Mesenteric fat pad (tissue), 1 donor: ENCODE results near the gene ZNF423. TPM values are rescaled to one million over a fixed set of nuclear protein-coding genes. Genes with fewer than 3 reads are reported as not detected.
"Not testable (repeated sequence)": the region's sequence is repeated elsewhere in the genome, so short reads cannot be mapped to it uniquely, and the experiment has no call there.

Experiments used
- DNase-seq: peaks from one replicate; pipeline ENCODE4 v3.0.0-alpha.2; 2020; ENCODE audit warnings: low spot score
- total RNA-seq: library from RNA; stranded (reverse); fragmentation: NEBNext Ultra II Directional; extraction: Animal tissue kit (Norgen Biotek cat#: 25700); gene quantifications from one replicate; pipeline ENCODE4 v1.2.1, GENCODE V29; 2021
- donor health status: DM: yes; HTN: yes; CAD: no.

ZNF423 gene
- total RNA-seq, 1 donor from 2014 or later, result 13.5 TPM

GRCh38 chr16:49564496-49565229 lies 291.2 kb downstream of the ZNF423 start:
- DNase-seq, result no peak

- DNase-seq, result no peak
Observed at GRCh38 chr16:49563666-49564065, 292.2 kb downstream of the ZNF423 start.

GRCh38 chr16:49562894-49563293 lies 293.0 kb downstream of the ZNF423 start:
- not testable (repeated sequence) for DNase-seq

GRCh38 chr16:49562228-49562627 lies 293.7 kb downstream of the ZNF423 start:
- no peak for DNase-seq

- no peak for DNase-seq
Observed at GRCh38 chr16:49560004-49560830, 295.7 kb downstream of the ZNF423 start.

- DNase-seq, result no peak
Observed at GRCh38 chr16:49559242-49559641, 296.7 kb downstream of the ZNF423 start.

GRCh38 chr16:49558451-49558850 lies 297.5 kb downstream of the ZNF423 start:
- no peak for DNase-seq

- no peak for DNase-seq
Observed at GRCh38 chr16:49556606-49557446, 299.1 kb downstream of the ZNF423 start.

- no peak for DNase-seq
Observed at GRCh38 chr16:49556249-49556605, 299.7 kb downstream of the ZNF423 start.

- DNase-seq, result no peak
Observed at GRCh38 chr16:49554681-49555080, 301.2 kb downstream of the ZNF423 start.

GRCh38 chr16:49552313-49552928 lies 303.5 kb downstream of the ZNF423 start:
- DNase-seq, result no peak

GRCh38 chr16:49550666-49551065 lies 305.2 kb downstream of the ZNF423 start:
- DNase-seq, result no peak

GRCh38 chr16:49550140-49550539 lies 305.8 kb downstream of the ZNF423 start:
- no peak for DNase-seq

GRCh38 chr16:49548325-49548970 lies 307.5 kb downstream of the ZNF423 start:
- no peak for DNase-seq

- no peak for DNase-seq
Observed at GRCh38 chr16:49547448-49547847, 308.5 kb downstream of the ZNF423 start.

- DNase-seq, result no peak
Observed at GRCh38 chr16:49546735-49547134, 309.2 kb downstream of the ZNF423 start.

- DNase-seq, result no peak
Observed at GRCh38 chr16:49545741-49546448, 310.0 kb downstream of the ZNF423 start.

GRCh38 chr16:49545243-49545642 lies 310.7 kb downstream of the ZNF423 start:
- no peak for DNase-seq

GRCh38 chr16:49544828-49545227 lies 311.1 kb downstream of the ZNF423 start:
- no peak for DNase-seq

GRCh38 chr16:49543631-49543946 lies 312.3 kb downstream of the ZNF423 start:
- no peak for DNase-seq
